Endothelial cell of umbilical vein (primary cell): ENCODE results near the gene FBXO11.

Experiments used
- CTCF ChIP-seq, 2 donors: IDR thresholded peaks; 1 replicate in 1 of 2; 2 replicates in 1 of 2; pipeline ENCODE4 v1.5.1; 2011; ENCODE audit warnings: low read length in 2 of 2, mild to moderate bottlenecking in 2 of 2, moderate library complexity in 2 of 2, control low read depth in 1 of 2, inconsistent platforms in 1 of 2, low read depth in 1 of 2; ENCODE audit not compliant: insufficient read depth in 1 of 2; ENCODE audit errors: extremely low read depth in 1 of 2
- EZH2 ChIP-seq: IDR thresholded peaks from 2 replicates; pipeline ENCODE4 v1.6.1; 2012; ENCODE audit warnings: borderline replicate concordance, low read depth, mild to moderate bottlenecking, moderate library complexity, low read length, inconsistent platforms; ENCODE audit not compliant: severe bottlenecking

GRCh38 chr2:47798631-47799030 lies 107.7 kb downstream of the FBXO11 start:
- TF ChIP-seq EZH2 (no peak), CTCF (IDR thresholded peaks at IDR 0.05; ENCODE audit: extremely low read depth in 1 of 2, insufficient read depth in 1 of 2, low read depth in 1 of 2, low read length in 2 of 2) (no peak)
